Thyroid gland (tissue), 4 donors: ENCODE data around the gene MMP14.

ENCODE experiments used
- POLR2A ChIP-seq, 2 donors: fragments of 450-650 bp; IDR thresholded peaks; one replicate each; pipeline ENCODE4 v1.6.1; 2017; ENCODE audit warnings: antibody characterized with exemption in 2 of 2, mild to moderate bottlenecking in 2 of 2, moderate library complexity in 1 of 2
- TF ChIP-seq, protein P1 (sequence below), 6 experiments: fragments of 200-600 bp in 3 of 6; fragments of 450-650 bp in 3 of 6; sonication (generic) in 3 of 6; IDR thresholded peaks; one replicate each; pipeline ENCODE4 v1.5.1; 2016 to 2019; ENCODE audit warnings: antibody characterized with exemption in 6 of 6, mild to moderate bottlenecking in 2 of 6, inconsistent platforms in 1 of 6, moderate library complexity in 1 of 6

- TF ChIP-seq, protein P1, sequence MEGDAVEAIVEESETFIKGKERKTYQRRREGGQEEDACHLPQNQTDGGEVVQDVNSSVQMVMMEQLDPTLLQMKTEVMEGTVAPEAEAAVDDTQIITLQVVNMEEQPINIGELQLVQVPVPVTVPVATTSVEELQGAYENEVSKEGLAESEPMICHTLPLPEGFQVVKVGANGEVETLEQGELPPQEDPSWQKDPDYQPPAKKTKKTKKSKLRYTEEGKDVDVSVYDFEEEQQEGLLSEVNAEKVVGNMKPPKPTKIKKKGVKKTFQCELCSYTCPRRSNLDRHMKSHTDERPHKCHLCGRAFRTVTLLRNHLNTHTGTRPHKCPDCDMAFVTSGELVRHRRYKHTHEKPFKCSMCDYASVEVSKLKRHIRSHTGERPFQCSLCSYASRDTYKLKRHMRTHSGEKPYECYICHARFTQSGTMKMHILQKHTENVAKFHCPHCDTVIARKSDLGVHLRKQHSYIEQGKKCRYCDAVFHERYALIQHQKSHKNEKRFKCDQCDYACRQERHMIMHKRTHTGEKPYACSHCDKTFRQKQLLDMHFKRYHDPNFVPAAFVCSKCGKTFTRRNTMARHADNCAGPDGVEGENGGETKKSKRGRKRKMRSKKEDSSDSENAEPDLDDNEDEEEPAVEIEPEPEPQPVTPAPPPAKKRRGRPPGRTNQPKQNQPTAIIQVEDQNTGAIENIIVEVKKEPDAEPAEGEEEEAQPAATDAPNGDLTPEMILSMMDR (IDR thresholded peaks at IDR 0.05), result no peak
- no peak for TF ChIP-seq POLR2A (IDR thresholded peaks at IDR 0.05)
These were observed 1.6 kb downstream of the MMP14 start for GRCh38 chr14:22837750-22838538.
